Neural crest cell (in vitro differentiated cells): Measurements from ENCODE around the gene PIGQ. TPM values are rescaled to one million over a fixed set of nuclear protein-coding genes. Genes with fewer than 3 reads are reported as not detected.

Experiments used
- DNase-seq: peaks from one replicate; pipeline ENCODE4 v3.0.0; 2021; ENCODE audit warnings: low read depth, mixed read lengths, low spot score
- H3K27ac Mint-ChIP-seq: one replicate; pipeline ENCODE4 v1.8.0; 2021; ENCODE audit warnings: mild to moderate bottlenecking, mixed read lengths; ENCODE audit not compliant: unreplicated experiment
- H3K27me3 Mint-ChIP-seq: 2 replicates; pipeline ENCODE4 v1.8.0; 2021; ENCODE audit warnings: low read depth, mild to moderate bottlenecking, mixed read lengths
- H3K36me3 Mint-ChIP-seq: 2 replicates; pipeline ENCODE4 v1.8.0; 2021; ENCODE audit warnings: low read depth, mild to moderate bottlenecking, mixed read lengths
- H3K4me1 Mint-ChIP-seq: 2 replicates; pipeline ENCODE4 v1.8.0; 2021; ENCODE audit warnings: mixed read lengths
- H3K4me3 Mint-ChIP-seq: one replicate; pipeline ENCODE4 v1.8.0; 2021; ENCODE audit warnings: mild to moderate bottlenecking, mixed read lengths
- H3K9me3 Mint-ChIP-seq: 2 replicates; pipeline ENCODE4 v1.8.0; 2021; ENCODE audit warnings: mixed read lengths
- long read RNA-seq: library from polyadenylated mRNA; unstranded; transcript quantifications from one replicate; pipeline ENCODE4 v2.0.0, GENCODE V29; 2020
- total RNA-seq: library from RNA; stranded (reverse); gene quantifications from 2 replicates; pipeline ENCODE4 v1.2.1, GENCODE V29; 2021
- TF ChIP-seq, protein P1 (sequence below): fragments of 200-600 bp; sonication (generic); conservative IDR thresholded peaks from 2 replicates; pipeline ENCODE4 v1.5.0; 2021; ENCODE audit warnings: antibody characterized with exemption, mild to moderate bottlenecking

The PIGQ gene
- 84.9 and 91.7 TPM in 2 replicates for total RNA-seq
- long read RNA-seq = 0 reads

DNA sequence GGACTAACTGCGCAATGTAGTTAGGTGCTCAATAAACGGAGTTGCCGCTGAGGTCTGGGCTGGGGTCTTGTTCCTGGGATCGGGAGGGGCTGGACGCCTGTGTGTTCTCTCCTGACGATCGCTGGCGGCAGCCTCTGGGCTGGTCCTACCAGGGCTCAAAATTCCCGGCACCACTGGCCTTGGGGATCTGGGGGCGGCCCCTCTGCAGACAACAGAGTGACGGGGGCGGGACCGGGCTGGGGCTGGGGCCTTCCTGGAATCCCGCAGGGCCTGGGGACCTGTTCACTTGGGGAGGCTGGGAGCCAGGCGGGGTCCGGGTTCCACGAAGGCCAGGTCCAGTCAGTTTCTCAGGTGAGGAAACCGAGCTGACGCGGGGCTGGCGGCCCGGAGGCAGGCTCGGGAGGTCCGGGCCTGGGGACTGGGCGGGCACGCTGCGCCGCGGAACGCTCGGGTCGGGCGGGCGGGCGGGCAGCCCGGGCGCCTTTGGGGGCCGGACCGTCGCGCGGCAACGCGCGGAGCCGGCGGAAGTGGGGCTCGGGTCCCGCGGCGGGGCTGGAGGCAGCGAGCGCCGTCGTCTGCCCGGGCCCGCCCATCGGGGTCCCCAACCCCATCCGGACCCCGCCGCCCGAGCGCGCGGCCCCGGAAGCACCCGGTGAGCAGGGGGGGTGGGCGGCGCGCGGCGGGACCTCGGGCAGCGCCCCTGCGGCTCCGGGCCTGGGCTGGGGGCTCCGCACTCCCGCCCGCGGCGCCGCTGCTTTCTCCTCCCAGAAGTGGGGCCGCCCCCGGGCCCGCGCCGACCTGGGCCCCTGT lies at the start of gene PIGQ:
TSS of gene PIGQ (plus strand) at position 524 of the 810 bp plus-strand sequence. CDS start 4,107 bp downstream, outside the sequence.
- Mint-ChIP-seq H3K9me3 (no peaks in the 10 kb centered on the region), H3K4me1 (peaks cover 29% of the 10 kb centered on the region), H3K4me3 (peak within 1 kb of the TSS; percentile 93), H3K27ac (peak within 1 kb of the TSS; percentile 71), H3K27me3 (peaks cover 2% of the 10 kb centered on the region), H3K36me3 (no peaks in the 10 kb centered on the region)
- DNase-seq = peak; percentile 59
- TF ChIP-seq, protein P1, sequence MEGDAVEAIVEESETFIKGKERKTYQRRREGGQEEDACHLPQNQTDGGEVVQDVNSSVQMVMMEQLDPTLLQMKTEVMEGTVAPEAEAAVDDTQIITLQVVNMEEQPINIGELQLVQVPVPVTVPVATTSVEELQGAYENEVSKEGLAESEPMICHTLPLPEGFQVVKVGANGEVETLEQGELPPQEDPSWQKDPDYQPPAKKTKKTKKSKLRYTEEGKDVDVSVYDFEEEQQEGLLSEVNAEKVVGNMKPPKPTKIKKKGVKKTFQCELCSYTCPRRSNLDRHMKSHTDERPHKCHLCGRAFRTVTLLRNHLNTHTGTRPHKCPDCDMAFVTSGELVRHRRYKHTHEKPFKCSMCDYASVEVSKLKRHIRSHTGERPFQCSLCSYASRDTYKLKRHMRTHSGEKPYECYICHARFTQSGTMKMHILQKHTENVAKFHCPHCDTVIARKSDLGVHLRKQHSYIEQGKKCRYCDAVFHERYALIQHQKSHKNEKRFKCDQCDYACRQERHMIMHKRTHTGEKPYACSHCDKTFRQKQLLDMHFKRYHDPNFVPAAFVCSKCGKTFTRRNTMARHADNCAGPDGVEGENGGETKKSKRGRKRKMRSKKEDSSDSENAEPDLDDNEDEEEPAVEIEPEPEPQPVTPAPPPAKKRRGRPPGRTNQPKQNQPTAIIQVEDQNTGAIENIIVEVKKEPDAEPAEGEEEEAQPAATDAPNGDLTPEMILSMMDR = no peak

DNA sequence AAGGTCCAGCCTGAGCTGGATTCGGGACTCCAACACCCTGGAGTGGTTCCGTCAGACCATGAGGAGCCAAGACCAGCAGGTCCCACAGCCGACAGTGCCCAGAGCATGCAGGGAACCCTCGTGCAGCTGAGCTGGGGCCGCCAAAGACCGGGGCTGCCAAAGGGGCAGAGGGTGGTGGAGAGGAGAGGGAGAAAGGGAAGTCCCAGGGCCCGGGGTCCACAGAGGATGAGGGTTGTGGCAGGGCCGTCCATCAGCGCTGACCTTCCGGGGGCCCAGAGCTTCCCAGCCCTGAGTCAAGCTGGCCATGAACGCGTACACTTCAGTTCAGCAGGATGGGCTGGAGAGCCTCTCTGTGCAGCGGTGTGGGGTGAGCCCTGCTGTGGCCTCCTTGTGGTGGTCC lies 48.9 kb upstream of the PIGQ start:
- TF ChIP-seq, protein P1 = no peak
- Mint-ChIP-seq H3K36me3 (peaks cover 5% of the 10 kb centered on the region), H3K27me3 (no peaks in the 10 kb centered on the region), H3K9me3 (no peaks in the 10 kb centered on the region), H3K4me1 (peaks cover 7% of the 10 kb centered on the region), H3K27ac (no peak overlapping the region), H3K4me3 (no peak overlapping the region)
- DNase-seq = no peak

DNA sequence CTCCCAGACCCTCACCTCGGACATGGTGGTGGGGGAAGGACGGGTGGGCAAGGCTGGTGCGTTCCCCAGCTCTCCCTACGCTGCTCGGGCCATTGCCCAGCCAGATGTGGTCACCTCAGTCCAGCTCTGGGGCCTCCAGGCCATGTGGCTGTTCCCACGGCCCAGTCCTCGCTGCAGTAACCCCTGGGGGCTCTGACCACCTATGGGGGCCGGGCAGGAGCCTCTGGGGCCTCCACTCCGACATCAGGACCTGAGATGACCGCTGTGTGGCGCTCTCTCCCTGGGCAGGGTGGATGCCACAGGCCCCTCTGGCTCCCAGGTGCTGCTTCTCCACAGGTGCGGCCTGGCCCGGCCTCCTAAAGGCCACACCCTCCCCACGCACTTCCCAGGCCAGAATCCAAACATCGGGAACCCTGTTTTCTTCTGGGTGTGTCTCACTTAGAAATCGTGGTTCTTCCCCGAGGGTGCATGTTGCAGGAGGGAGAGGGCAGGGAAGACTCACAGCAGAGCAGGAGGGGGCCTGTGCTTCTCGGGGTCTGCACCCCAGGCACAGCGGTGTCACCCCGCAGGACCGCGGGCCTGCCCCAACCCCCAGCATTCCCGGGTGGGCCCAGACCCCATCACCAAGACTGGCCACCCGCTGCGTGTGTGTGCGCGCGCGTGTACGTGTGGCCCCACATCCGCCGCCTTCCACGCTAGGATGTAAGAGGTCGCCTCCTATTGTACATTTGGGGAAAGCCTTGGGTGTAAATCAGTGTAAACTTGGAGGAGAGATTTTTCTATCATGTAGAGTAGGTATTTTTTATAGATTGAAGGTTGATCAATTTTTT lies 48.2 kb upstream of the PIGQ start:
- peaks cover 12% of the 10 kb centered on the region for H3K4me1 Mint-ChIP-seq
- H3K36me3 Mint-ChIP-seq = peaks cover 3% of the 10 kb centered on the region
- peaks cover 2% of the 10 kb centered on the region for H3K27me3 Mint-ChIP-seq
- DNase-seq = no peak
- H3K4me3 Mint-ChIP-seq = no peak overlapping the region
- H3K27ac Mint-ChIP-seq = no peak overlapping the region
- TF ChIP-seq, protein P1 = no peak
- H3K9me3 Mint-ChIP-seq = no peaks in the 10 kb centered on the region

DNA sequence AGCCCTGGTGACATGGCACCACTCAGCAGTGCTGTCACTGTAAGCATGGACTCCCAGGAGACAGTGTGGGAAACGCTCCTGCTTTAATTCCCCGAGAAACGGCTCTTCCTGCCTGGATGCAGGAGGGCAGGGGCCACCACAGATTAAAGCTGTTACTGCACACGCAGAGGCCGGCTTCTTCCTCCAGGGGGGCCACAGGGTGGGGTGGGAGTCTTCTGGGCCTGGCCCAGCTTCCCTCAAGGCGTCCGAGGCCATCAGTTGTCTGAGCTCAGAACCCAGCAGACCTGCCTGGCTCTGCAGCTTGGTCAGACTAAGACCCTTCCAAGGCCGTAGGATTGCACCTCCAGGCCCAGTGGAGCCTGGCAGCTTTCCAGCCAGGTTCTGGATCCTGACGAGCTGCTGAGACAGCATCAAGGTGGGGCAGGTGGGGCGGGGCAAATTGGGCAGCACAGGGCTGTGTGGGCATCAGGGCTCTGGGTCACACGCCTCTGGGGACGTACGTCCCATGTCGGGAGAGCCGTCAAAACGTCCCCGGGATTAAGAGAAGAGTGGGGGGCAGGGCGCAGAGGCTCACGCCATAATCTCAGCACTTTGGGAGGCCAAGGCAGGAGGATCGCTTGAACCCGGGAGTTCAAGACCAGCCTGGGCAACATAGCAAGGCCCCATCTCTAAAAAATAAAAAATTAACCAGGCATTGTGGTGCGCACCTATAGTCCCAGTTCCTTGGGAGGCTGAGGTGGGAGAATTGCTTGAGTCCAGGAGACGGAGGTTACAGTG lies 47.3 kb upstream of the PIGQ start:
- DNase-seq = no peak
- TF ChIP-seq, protein P1 = no peak
- no peaks in the 10 kb centered on the region for H3K9me3 Mint-ChIP-seq
- H3K27ac Mint-ChIP-seq = no peak overlapping the region
- H3K4me3 Mint-ChIP-seq = peak overlapping the region; percentile 81
- peaks cover 4% of the 10 kb centered on the region for H3K27me3 Mint-ChIP-seq
- peaks cover 3% of the 10 kb centered on the region for H3K36me3 Mint-ChIP-seq
- H3K4me1 Mint-ChIP-seq = peaks cover 14% of the 10 kb centered on the region

DNA sequence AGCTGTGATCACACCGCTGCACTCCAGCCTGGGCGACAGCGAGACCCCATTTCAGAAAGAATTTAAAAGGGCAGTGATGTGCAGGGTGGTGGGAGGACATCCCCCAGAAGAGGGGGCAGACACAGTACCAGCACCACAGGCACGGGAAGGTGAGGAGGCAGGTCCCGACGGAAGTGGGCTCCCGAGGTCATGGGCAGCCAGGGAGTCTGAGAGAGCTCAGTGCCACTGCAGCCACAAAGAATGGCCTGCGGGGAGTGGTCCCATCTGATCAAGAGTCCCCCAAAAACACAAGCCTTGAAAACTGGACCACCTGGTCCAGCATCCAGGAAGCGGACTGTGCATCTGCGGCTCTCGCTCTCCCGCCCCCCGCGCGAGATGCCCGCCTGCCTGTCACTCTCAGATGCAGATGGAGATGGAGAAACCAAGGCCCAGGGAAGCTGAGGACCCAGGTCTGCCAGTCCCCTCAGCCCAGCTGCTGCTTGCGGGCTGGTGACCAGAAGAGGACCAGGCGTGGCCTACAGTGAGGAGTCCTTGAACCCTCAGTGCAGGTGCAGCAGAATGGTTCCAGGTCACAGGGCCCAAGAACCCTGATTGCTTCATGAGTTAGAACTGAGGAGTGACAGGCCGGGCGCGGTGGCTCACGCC lies 46.5 kb upstream of the PIGQ start:
- peaks cover 14% of the 10 kb centered on the region for H3K4me1 Mint-ChIP-seq
- TF ChIP-seq, protein P1 = no peak
- DNase-seq = no peak
- H3K27me3 Mint-ChIP-seq = peaks cover 4% of the 10 kb centered on the region
- no peaks in the 10 kb centered on the region for H3K9me3 Mint-ChIP-seq
- peaks cover 3% of the 10 kb centered on the region for H3K36me3 Mint-ChIP-seq
- peak overlapping the region; percentile 81 for H3K4me3 Mint-ChIP-seq
- no peak overlapping the region for H3K27ac Mint-ChIP-seq
